ENCODE data around the gene PRR18.
A peak's percentile ranks its signal among the peaks of the same experiment; 100 is the strongest.
"Not testable (repeated sequence)": the region's sequence is repeated elsewhere in the genome, so short reads cannot be mapped to it uniquely, and the experiment has no call there.

The PRR18 gene

DNA sequence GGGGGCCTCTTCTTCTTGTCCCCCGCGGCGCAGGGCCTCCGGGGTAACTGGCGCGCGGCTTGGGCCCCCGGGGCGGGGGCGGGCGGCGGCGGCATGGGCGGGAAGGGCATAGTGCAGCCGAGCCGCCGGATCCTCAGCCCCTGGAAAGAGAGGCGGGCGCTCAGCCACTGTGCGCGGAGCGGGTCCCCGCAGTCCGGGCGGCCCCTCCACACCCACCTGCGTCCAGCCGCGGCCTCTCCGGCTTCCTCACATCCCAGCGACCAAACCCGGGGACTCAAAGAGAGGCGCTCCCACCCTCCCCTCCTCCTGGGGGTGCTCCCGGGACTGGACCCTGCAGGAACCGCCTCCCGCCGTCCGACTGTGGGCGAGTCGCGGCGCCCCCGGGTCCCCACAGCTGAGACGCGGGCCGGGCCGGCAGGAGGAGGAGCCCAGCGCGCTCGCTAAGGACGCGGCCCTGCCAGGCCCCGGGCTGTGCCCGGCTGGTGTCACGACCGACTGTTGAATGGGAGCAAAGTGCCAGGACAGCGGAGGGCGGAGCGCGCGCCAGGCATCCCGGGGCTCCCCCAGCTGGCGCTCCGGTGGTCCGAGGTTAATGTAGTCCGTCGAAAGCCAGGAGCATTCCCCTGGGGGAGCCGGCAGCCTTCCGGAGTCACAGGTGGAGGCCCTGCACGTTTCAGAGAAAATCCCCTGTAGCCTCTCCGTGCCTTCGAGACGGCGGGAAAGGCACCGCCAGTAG lies at the start of gene PRR18:
Gene PRR18 (minus strand): TSS at position 360 of the 736 bp plus-strand sequence. CDS start 250 bp downstream, at position 110.
- DNase-seq = no peak

- no peak for DNase-seq
Observed at GRCh38 chr6:166355552-166355951, 47.4 kb upstream of the PRR18 start.

DNA sequence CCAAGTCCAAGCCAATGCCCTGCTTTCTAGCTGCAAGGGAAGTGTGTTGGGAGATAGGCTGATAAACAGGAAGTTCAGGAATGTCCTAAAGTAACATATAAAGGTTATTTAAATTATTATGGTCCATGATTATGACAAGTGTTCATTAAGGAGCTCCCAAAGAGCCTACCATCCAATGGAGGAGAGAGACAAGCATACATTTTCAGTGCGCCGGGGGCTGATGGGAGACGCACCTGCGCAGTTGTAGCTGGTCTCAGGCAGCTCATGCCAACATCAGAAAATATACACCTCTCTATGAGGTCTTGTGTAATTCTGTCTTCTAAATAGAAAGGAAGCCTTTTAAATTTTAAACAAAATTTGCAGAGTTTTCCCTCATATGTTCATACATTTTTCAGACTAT lies 46.8 kb upstream of the PRR18 start:
- DNase-seq = no peak

- DNase-seq = no peak
Observed at GRCh38 chr6:166354143-166354542, 46.0 kb upstream of the PRR18 start.

DNA sequence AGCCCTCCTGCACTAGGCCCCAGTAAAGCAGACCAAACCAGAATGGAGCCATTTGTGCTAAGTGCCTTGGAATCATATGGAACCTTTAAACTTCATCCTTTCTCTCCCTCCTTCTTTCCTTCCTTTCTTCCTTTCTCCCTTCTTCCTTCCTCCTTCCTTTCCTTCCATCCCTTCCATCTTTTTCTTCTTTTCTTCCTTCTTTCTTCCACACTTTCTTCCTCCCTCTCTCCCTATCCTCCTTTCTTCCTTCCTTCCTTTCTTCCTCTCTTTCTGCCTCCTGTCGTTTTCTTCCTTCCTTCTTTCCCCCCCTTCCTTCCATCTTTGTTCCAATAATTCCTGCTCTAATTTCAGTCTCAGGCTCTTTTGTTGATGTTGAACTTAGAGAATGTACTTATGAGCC lies 45.3 kb upstream of the PRR18 start:
- DNase-seq = no peak

DNA sequence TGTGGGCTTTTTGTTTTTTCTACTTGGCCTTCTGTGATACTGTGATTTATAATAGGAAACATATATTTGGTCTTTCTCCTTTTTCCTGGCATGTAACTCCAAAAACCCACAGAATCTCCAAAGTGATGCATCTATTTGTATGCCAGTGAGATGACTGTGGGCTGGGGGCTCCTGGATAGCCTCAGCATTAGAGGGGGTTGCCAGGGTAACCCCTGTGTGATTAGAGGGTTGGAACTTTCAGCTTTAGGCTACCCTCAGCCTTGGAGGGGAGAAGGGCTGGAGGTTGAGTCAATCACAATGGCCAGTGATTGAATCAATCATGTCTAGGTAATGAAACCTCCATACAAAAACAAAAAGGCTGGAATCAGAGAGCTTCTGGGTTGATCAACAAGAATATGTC lies 44.7 kb upstream of the PRR18 start:
- DNase-seq = no peak

- DNase-seq = peak in 1 of 2 experiments; percentile 3
Observed at GRCh38 chr6:166351715-166352285, 43.6 kb upstream of the PRR18 start.

- DNase-seq = no peak
Observed at GRCh38 chr6:166348305-166348949, 40.2 kb upstream of the PRR18 start.

DNA sequence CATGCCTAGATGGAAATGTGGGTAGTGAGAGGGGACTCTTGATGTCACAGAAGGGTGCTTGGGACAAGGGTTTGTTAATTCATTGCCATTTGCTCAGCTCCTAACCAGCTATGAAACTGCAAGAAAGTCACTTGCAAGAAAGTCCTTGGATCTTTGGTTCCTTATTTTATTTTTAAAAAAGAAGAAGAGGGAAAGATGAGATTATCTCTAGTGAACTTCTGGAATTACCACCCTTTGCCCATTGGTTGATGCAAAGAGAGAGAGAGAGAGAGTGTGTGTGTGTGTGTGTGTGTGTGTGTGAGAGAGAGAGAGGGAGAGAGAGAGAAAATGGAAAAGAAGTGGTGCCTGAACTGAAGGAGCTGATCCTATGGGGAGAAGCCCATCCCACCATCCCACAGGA lies 38.8 kb upstream of the PRR18 start:
- DNase-seq = no peak

- no peak for DNase-seq
Observed at GRCh38 chr6:166346449-166346848, 38.3 kb upstream of the PRR18 start.

- DNase-seq = not testable (repeated sequence)
Observed at GRCh38 chr6:166345672-166346071, 37.5 kb upstream of the PRR18 start.

GRCh38 chr6:166344921-166345320 lies 36.7 kb upstream of the PRR18 start:
- DNase-seq = not testable (repeated sequence)

GRCh38 chr6:166344240-166344639 lies 36.0 kb upstream of the PRR18 start:
- no peak for DNase-seq

GRCh38 chr6:166343150-166343487 lies 34.9 kb upstream of the PRR18 start:
- DNase-seq = no peak

GRCh38 chr6:166342349-166343149 lies 34.4 kb upstream of the PRR18 start, which contains the start of gene SFT2D1:
SFT2D1 (minus strand) TSS chr6:166342545; CDS start chr6:166342481, 64 bp downstream.
- peak; percentile 68 to 81 for DNase-seq

DNA sequence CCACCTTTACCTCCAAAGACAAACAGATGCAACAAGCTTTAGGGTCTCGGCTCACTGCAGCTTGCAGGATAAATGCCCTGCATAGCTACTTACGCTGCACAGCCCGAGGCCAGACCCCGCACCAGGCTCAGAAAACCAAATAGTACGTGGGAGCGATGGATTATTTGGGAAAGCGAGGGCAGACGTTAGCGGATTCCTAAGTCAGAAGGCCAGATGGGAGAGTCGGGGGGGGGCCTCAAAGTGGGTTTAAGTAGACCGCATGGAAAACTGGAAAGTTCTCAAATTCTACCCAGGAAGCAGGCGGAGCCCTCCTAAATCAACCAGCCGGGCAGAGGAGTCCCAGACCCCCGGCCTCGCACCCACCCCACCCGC lies 33.8 kb upstream of the PRR18 start:
- peak in 1 of 2 experiments; percentile 4 for DNase-seq

DNA sequence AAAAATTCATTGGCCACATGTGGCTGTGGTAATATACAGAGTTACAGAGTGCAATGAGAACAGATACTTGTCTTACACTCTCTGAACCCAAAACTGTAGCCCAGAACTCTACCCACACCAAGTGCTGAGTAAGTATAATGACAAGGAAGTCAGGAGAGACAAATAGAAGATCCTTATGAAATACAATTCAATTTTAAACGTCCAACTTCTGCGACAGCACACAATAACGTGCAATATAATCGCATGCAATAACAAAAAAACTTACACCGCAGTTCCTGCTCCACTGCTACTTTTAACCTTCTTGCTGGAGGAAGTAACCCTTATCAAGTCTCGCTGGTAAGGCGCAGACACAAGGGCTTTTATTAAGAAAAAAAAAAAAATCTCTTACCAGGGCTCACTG lies 33.3 kb upstream of the PRR18 start:
- DNase-seq = no peak

GRCh38 chr6:166338854-166339253 lies 30.7 kb upstream of the PRR18 start:
- DNase-seq = no peak

- DNase-seq = no peak
Observed at GRCh38 chr6:166336847-166337246, 28.7 kb upstream of the PRR18 start.

GRCh38 chr6:166335378-166336302 lies 27.4 kb upstream of the PRR18 start:
- no peak for DNase-seq

- no peak for DNase-seq
Observed at GRCh38 chr6:166334878-166335277, 26.7 kb upstream of the PRR18 start.
